ENCODE data around the gene CACNA2D3.
"Not testable (repeated sequence)": the region's sequence is repeated elsewhere in the genome, so short reads cannot be mapped to it uniquely, and the experiment has no call there.

CACNA2D3 gene

DNA sequence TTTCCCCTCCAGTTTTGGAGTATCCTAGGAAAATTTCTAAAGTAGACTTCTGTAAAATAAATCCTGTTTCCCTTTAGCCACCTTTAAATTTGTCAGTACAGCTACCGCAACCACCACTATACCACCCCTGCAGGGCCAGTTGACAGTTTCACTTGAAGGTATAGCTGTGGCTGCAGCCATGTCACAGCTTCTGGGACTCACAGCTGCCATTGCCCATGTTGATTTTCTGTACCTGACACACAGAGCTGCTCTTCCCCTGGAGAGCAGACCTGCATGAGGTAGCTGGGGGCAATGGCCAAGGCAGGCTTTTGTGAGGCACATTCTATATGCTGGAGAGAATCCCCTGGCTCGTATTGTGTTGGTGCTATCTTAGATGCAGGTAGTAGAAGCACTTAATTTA is 460.1 kb downstream of the CACNA2D3 start:
- no peak for DNase-seq

DNA sequence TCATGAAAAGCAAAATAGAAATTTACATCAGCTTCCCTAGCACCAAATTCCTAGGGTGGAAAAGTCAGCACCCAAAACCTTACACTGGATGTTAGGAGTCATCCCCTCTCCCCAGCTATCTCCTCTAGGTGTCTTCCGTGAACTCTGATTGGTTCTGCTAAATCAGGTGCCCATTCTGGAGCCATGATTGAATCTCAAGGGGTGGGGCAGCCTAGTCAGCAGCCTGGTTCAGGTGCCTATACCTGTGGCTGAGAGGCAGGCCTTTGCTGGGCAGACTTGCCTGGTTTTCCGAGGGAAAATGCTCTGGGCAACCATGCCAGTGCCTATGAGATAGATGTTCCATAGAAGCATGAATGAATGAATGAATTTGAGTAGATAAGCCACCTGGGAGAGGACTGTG is 468.8 kb downstream of the CACNA2D3 start:
- DNase-seq, result no peak

DNA sequence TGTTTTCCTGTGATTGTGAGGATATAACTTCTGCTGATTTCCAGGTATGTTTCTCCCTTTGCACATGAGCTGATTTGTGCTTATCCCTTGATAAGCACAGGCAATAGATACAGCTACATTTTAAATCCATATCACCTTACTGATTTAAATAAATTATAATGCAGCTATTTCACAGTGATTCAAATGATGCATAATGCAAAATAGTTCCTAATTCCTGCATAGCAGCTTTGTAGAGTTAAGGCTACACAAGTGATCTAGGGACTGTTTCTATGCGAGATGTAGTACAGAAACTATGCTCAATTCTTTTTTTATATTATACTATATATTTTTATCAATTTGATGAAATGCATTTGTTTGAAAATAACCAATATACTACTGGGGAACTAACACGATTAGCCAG is 471.3 kb downstream of the CACNA2D3 start:
- DNase-seq, result no peak

DNA sequence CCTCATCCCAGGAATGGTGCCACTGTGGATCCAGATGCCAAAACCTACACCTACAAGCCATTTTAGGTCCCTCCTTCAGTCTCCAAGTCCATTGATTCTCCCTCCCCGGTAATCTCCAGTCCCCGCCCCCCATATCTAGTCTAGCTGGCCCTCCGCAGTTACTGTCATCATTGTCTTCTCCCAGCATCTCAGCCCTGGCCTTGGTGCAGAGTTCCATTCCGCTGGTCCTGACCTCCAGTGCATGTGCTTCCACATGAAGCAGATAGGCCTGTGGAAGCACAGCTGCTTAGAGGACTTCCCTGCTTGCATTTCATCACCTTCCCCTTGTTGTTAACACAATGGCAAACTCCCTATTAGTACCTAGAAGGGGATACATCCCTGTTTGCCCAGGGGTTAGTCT is 473.7 kb downstream of the CACNA2D3 start:
- no peak for DNase-seq

DNA sequence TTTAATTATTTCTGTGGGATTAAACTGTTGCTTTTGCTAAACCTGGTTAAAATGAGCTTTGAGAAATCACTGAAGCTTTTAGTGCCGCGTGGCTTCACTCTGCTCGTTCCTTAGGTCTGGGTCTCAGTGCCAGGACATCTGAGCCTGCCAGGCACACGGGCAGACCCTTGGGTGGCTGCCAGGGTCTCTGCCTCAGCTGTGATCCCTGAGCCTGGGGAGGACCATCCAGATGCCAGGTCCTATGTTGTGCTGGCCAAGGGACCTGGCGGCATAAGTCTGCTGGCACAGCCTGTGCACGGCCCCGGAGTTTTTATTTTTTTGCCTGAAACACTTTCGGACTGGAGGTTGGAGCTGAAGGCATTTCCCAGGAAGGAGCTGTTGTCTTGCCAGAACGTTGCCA is 477.4 kb downstream of the CACNA2D3 start:
- no peak for DNase-seq

DNA sequence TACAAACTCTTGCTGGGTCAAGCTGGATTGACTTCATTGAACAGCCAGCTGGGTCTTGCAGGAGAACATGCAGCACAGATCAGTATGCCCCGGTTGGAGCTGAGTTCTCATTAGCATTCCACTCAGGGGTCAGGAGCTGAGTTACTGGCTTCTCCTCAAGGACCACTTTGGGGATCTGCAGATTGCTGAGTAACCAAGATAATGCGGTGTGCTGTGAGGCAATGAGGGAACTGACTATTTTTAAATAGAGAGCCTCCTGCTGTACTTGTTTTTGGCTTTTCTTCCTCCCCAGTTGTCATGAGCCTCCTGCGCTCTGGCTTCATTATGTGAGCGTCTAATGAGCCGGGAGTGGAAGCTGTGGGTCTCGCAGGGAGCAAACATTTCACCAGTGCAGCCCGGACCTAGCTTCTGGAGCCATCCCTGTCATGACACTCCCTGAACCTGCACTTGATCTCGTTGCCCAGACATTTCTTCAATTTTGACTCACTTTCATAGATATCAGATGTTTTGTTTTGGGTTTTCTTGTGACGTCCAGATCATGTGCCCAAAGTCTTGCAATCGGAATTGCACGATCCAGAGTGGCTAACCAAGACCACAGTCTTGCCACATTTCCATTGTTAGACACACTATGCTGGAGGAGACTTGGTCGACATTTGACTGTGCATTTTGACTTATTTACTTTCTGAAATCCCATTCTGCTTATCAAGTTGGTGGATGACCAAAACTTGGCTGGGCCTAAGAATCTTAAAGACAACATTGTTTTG is 478.3 kb downstream of the CACNA2D3 start:
- no peak for DNase-seq

DNA sequence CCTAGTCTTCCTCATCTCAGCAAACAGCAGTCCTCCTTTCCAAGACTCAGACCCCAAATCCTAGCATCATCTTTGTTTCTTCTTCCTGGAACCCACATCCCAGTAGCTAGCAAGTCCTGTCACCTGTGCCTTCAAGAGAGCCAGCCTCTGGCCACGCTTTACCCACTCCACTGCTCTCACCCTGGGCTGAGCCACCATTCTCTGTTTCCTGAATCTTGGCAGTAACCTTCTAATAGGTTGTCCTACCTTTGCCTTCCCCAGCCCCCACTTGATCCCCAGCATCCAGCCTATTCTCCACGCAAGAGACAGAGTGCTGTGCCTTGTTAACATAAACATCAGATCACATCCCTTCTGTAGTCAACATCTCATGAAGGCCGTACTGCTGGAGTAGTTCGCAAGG is 482.1 kb downstream of the CACNA2D3 start:
- DNase-seq, result no peak

DNA sequence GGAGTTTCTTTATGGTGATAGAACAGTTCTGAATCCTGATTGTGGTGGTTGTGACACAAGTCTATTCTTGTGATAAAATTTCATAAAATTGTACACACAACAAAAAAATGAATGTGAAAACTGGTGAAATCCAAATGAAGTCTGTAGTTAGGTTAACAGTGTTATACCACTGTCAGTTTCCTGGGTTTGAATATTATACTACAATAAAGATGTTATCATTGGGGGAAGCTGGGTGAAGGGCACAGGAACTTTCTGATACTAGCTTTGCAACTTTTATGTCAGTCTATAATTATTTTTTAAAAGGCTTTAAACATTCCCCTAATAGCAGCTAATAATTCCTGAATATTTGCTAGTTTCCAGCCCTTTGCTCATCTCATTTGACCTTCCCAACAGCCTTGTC is 485.7 kb downstream of the CACNA2D3 start:
- no peak for DNase-seq

DNA sequence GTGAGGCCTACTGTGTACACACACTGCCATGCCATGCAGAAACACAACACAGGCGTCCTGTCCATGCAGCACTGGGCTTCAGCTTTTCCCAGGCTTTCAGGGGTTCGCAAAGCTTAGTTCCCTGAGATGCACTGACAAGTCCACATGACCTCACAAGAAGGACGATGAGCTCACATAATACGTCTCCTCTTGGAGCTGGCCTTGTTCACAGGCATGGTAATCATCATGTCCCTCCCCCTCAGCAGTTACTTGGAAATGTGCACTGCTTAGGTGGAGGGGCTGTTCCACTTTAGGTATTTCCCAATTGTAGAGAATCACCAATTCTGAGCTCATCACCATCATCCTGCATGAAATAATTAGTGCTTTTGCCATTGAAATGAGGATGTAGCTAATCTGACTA is 496.7 kb downstream of the CACNA2D3 start:
- DNase-seq, result no peak

DNA sequence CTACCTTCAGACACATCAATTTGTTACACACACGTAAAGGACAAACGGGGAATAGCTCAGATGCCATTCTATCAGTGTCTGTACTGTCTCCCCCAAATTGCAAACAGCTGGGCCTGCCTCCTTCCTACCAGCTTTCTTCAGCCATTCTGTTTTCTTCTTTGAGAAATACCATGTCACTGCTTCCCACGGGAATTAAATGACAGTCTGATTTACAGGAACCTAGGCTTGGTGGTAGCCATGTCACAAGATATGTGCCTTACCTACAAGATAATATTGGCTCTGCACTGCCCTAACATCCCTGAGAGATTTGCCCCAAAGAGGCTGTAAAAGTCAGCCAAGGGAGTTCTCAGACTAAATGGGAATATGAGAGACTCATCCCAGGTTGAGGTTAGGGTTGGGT is 497.2 kb downstream of the CACNA2D3 start:
- DNase-seq, result no peak

DNA sequence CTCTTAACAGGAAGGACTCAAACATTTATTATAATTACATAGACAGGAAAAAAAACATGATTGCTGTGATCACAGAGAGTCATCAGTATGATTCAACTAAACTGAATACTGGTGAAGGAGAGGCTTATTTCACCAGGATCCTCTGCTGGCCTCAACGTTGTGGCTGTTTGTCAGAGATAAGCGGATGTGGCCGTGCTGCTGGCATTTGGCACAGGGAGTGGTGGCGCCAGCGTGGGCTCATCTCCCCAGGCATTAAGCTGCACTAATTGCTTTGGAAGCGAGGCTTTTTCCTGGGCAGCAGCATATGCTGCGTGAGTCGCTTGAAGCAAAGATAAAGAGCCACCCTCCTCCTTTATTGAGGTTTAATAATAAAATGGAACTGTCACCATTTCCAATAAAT is 498.8 kb downstream of the CACNA2D3 start:
- no peak for DNase-seq

DNA sequence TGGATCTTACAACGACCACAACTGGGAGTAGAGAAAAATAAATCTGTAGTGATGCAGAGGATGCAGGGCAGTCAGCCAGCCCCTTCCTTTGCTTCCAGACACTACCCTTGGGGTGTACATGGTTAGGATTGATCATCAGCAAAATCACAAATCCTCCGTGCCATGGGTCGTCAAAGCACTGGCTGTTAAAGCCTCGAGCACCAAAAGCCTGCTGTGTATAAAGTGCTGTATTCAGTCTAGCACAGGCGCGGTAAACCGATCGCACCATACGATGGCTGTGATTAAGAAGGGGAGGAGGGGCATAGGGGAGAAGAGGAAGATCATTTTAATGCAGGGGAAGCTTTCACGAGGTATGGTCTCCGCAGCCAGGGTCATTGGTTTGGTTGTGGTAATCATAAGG is 500.3 kb downstream of the CACNA2D3 start:
- DNase-seq, result no peak

DNA sequence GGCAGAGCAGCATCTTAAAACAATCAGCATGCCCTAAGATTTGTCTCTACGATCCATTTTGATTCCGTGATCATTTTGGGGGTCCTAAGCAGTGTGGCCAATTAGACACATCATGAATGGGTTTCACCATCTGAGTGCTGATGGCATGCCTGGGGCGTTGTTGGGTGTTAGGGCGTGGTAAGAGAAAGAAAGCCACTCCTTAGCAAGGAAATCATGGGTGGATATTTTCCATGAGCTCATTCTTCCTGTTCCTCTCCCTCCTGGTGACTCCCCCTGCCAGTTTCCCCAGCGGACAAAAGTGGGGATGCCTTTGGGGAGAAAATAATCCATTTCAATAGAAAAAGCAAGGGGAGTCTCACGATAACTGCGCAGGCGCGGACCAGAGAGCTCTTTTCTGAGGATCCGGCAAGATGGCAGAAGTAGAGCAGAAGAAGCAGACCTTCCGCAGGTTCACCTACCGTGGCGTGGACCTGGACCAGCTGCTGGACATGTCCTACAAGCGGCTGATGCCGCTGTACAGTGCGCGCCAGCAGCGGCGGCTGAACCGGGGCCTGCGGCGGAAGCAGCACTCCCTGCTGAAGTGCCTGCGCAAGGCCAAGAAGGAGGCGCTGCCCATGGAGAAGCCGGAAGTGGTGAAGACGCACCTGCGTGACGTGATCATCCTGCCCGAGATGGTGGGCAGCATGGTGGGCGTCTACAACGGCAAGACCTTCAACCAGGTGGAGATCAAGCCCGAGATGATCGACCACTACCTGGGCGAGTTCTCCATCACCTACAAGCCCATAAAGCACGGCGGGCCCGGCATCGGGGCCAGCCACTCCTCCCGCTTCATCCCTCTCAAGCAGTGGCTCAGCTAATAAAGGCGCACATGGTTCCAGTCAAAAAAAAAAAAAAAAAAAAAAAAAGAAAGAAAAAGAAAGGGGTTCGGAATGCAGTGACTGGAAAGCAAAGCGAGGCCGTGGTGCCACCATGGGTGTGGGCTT is 503.7 kb downstream of the CACNA2D3 start:
- no peak for DNase-seq

DNA sequence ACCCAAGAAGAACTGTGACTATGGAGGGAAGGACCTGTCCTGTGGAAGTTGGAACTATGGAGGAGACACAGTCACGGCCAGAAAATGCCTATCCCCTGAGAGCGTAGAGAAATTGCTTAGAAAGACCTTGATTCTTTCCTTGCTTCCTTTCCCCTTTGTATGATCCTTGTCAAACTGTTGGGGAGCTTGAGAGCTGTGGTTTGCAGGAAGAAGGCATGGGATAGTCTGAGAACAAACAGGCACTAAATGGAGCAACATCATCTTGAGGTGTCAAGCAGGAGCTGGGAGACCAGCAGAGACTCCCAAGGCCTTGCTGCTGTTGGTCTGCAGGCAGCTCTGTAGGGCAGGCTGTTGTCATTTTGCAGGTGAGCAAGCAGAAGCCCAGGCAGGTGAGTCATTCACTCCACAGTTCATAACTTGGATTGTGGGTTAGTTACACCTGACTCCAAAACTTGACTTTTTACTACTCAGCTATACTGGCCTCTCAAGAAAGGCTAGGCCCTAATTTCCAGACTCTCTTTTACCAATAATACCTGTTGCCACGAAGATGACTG is 506.6 kb downstream of the CACNA2D3 start:
- DNase-seq, result no peak

DNA sequence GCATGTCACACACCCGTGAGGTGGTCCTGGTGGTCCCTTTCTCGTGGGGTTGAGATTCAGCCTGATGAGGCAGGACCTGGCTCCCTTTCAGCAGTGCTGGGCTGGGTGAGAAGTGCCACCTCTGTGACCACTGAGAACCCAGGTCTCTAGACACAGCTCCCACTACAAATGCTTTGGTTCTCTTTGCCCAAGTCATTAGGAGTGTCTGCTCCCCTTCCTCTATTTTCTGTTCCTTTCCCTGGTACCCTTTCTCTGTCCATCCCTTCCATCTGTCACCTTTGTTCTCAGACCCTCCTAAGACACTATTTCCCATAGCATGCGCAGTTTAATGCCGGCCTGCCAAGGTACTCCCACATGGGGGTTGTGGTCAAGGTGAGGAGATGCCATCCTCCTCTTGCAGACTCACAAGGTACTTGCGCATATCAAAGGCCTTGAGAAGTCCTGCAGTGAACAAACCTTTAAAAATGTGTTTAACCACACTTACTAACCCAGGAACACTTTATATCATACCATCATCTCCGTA is 507.8 kb downstream of the CACNA2D3 start:
- DNase-seq, result no peak

DNA sequence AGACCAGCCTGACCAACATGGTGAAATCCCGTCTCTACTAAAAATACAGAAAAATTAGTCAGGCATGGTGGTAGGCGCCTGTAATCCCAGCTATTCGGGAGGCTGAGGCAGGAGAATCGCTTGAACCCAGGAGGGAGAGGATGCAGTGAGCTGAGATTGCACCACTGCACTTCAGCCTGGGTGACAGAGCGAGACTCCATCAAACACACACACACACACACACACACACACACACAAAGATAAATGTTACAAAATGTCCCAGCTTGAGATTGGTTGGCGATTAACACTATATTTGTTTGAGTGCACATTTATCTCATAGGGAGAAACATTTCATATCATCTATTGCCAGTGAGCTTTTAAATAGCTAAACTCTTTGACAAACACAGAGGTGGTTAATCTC is 508.6 kb downstream of the CACNA2D3 start:
- not testable (repeated sequence) for DNase-seq

DNA sequence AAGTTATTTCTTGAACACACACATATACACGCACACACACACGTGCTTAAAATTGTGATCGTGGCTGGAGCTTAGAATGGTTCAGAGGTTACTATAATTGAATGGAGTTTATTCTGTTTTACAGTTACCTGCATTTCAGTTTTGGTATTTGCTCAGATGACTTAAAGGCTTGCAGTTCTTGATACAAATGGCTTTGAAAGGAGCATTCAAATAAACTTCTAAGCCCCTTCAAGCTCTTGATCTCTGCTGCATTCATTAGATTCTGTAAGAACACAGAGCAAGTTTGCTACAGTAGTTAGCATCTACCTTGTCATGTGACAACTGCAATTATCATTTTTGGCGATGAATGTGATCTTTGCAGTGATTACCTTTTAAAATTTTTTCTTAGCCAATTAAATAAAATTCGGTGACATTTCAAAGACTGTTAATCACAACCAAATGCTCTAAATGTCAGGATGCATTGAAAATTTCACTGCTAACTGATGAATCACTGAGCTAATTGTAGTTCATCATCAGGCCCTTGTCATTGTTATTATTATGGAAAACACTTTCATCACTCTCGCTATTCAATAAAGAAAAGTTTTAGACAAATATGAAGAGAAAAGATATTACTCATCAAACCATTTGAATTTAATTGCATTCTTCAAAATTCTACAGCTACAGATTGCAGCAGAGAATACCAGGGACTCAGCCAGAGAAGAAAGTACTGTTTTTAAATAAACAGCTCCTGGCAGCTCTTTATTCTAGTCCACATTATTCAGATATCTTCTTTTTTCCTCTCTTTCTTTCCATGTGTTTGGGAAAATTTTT is 509.4 kb downstream of the CACNA2D3 start:
- no peak for DNase-seq

DNA sequence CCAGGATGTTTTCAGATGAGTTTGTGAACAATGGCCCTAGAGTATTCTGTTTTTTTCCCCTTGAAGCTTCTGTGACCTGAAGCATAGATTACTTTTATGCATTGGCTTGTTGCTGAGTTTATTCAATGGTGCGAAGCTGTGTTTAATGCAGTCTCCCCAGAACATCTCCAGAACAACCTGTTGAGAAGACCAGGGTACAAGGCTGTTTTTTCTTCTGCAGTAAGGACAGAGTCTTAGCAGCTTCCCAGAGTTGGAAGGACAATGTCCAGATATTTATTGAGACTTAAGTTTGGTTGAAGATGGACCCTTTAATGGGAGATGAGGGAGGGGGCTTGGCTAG is 509.9 kb downstream of the CACNA2D3 start:
- no peak for DNase-seq

DNA sequence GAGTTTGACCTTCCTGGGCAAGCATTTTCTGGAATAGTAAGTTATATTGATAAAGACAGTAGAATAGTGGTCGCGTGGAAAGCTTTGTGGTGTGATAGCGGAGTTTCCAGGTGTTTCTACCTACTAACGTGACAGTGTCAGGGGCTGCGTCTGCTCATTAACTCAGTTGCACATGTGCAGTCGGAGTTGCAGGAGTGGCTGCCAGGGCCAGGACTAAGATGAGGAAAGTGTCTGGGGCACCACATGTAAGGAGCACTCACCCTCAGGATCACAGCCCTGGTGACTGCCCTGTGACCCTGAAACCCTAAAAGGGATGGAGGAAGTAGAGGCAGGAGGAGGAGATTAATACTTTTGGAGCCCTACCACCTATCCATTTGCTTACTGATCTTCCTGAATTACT is 510.5 kb downstream of the CACNA2D3 start:
- no peak for DNase-seq

DNA sequence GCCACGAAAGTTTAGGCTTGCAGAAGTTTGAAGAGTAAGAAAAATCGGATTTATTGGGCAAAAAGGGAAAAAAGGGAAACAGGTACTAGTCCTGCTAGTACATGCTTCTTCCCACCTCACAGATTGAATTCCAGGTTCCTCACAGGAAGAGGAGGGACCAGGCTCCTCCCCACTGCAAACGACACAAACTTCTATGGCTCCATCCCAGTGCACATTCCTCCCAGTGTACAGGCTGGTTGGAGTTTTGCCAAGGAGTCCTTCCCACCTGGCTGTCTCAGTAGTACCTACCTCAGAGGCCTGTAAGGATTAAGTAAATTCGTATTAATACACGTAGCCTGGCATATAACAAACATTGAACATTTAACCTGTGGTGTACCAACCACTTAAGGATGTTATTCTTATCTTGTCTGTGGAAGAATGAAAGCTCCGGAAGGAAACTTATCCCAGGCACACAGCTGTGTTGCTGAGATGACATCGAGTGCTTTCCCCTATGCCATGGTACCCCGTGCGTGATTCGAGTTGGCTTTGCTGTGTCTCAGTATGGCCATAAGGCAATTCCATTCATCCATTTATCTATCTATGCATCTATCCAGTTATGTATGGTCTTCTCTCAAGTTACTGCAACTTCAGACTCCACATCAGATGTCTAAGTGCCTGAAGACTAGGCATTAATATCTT is 511.2 kb downstream of the CACNA2D3 start:
- no peak for DNase-seq

DNA sequence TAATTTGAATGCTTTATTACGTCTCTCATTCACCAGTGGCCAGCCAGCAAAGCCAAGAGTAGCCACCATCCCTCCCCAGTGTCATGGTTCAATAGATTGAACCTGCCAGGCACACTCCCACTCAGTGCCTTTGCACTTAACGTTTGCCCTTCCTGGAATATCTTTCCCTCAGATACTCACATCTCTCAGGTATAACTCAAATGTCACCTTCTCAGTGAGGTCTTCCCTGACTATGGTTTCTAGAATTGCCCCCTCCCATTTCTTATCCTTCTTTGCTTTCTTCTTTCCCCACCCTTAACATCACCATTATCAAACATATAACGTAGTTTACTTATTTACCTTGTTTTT is 511.7 kb downstream of the CACNA2D3 start:
- no peak for DNase-seq

DNA sequence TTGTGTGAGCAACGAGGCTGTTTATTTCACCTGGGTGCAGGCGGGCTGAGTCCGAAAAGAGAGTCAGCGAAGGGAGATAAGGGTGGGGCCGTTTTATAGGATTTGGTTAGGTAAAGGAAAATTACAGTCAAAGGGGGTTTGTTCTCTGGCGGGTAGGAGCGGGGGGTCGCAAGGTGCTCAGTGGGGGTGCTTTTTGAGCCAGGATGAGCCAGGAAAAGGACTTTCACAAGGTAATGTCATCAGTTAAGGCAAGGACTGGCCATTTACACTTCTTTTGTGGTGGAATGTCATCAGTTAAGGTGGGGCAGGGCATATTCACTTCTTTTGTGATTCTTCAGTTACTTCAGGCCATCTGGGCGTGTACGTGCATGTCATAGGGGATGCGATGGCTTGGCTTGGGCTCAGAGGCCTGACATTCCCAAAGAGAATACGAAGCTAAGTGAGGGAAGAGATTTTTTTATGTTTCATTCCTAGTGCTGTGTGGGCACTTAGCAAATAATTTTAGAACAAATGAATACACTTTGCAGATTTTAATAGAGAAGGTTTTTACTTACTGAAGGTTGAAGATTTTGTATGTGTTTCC is 517.5 kb downstream of the CACNA2D3 start:
- DNase-seq, result not testable (repeated sequence)

Measured in effector CD8-positive, alpha-beta T cell (primary cell).